Keratinocyte (primary cell): Measurements from ENCODE around the gene KCNK16. TPM values are rescaled to one million over a fixed set of nuclear protein-coding genes. Genes with fewer than 3 reads are reported as not detected.

Experiments
- DNase-seq: peaks from one replicate; pipeline ENCODE4 v3.0.0-alpha.2; 2011; ENCODE audit warnings: low read depth, missing footprints, low spot score
- FAIRE-seq: peaks from 2 replicates; lab custom pipeline; 2011; peaks lifted over from hg19 to GRCh38; lab: Jason Lieb, UNC
- H2AFZ ChIP-seq: 2 replicates; pipeline ENCODE4 v1.6.0; 2012; ENCODE audit warnings: low read length, control low read depth, inconsistent platforms; ENCODE audit not compliant: control insufficient read depth
- H3K27ac ChIP-seq: 2 replicates; pipeline ENCODE4 v1.5.1; 2011; ENCODE audit warnings: low read length; ENCODE audit not compliant: control insufficient read depth, insufficient read depth
- H3K27me3 ChIP-seq: 3 replicates; pipeline ENCODE4 v1.6.0; 2011; ENCODE audit warnings: low read length; ENCODE audit not compliant: control insufficient read depth, insufficient read depth; ENCODE audit errors: extremely low read depth
- H3K36me3 ChIP-seq, 2 experiments: 2 replicates in 1 of 2; 3 replicates in 1 of 2; pipeline ENCODE4 v1.5.1; 2011; ENCODE audit warnings: low read length in 2 of 2, mild to moderate bottlenecking in 1 of 2; ENCODE audit not compliant: control insufficient read depth in 2 of 2, insufficient read depth in 2 of 2; ENCODE audit errors: extremely low read depth in 1 of 2
- H3K4me1 ChIP-seq: 3 replicates; pipeline ENCODE4 v1.5.1; 2011; ENCODE audit warnings: low read length; ENCODE audit not compliant: control insufficient read depth, insufficient read depth; ENCODE audit errors: extremely low read depth
- H3K4me2 ChIP-seq: 3 replicates; pipeline ENCODE4 v1.6.0; 2011; ENCODE audit warnings: low read depth, low read length; ENCODE audit not compliant: control insufficient read depth, insufficient read depth; ENCODE audit errors: extremely low read depth
- H3K4me3 ChIP-seq, 3 experiments: fragments of 200-600 bp in 1 of 3; sonication (generic) in 1 of 3; 2 replicates in 2 of 3; 3 replicates in 1 of 3; pipeline ENCODE4 v1.5.1; 2011 to 2016; ENCODE audit warnings: low read length in 3 of 3, mild to moderate bottlenecking in 3 of 3, control low read depth in 2 of 3, inconsistent platforms in 1 of 3, low read depth in 1 of 3, mixed read lengths in 1 of 3, mixed run types in 1 of 3, moderate library complexity in 1 of 3; ENCODE audit not compliant: control insufficient read depth in 2 of 3, insufficient read depth in 2 of 3; ENCODE audit errors: extremely low read depth in 1 of 3
- H3K79me2 ChIP-seq: 2 replicates; pipeline ENCODE4 v1.6.0; 2012; ENCODE audit warnings: low read length; ENCODE audit not compliant: control insufficient read depth, insufficient read depth
- H3K9ac ChIP-seq: 3 replicates; pipeline ENCODE4 v1.6.0; 2011; ENCODE audit warnings: low read length; ENCODE audit not compliant: control insufficient read depth, insufficient read depth; ENCODE audit errors: extremely low read depth
- H3K9me1 ChIP-seq: 3 replicates; pipeline ENCODE4 v1.6.0; 2011; ENCODE audit warnings: low read length; ENCODE audit not compliant: control insufficient read depth, insufficient read depth; ENCODE audit errors: extremely low read depth
- H3K9me3 ChIP-seq: 2 replicates; pipeline ENCODE4 v1.5.1; 2012; ENCODE audit warnings: low read depth, low read length; ENCODE audit not compliant: control insufficient read depth
- H4K20me1 ChIP-seq: 3 replicates; pipeline ENCODE4 v1.6.0; 2011; ENCODE audit warnings: low read length; ENCODE audit not compliant: control insufficient read depth, insufficient read depth; ENCODE audit errors: extremely low read depth
- CTCF ChIP-seq, 3 experiments: IDR thresholded peaks in 1 of 3; conservative IDR thresholded peaks in 1 of 3; optimal IDR thresholded peaks in 1 of 3; 2 replicates in 2 of 3; 3 replicates in 1 of 3; pipeline versions ENCODE3 to v1.5.1; 2011; ENCODE audit warnings: low read length in 3 of 3, mild to moderate bottlenecking in 3 of 3, moderate library complexity in 2 of 3, control low read depth in 1 of 3, inconsistent platforms in 1 of 3; ENCODE audit not compliant: insufficient read depth in 2 of 3; ENCODE audit errors: extremely low read depth in 1 of 3
- EZH2 ChIP-seq: IDR thresholded peaks from one replicate; pipeline ENCODE4 v1.6.1; 2012; ENCODE audit warnings: inconsistent platforms, mild to moderate bottlenecking, low read length, moderate library complexity
- dilution Hi-C: fragments of 300-500 bp; cut with MboI; formaldehyde crosslinking; loops from one replicate; pipeline ENCODE4 v1.7.0; 2020; ENCODE audit warnings: low sequenced_read_pairs; ENCODE audit not compliant: extremely low pct_ligation_motif_present
- polyA plus RNA-seq, 5 experiments: library from polyadenylated mRNA; depleted of rRNA in 3 of 5; stranded (reverse) in 3 of 5; stranded (forward) in 1 of 5; unstranded in 1 of 5; fragments of >200 nt; gene quantifications; 1 replicate in 1 of 5; 2 replicates in 3 of 5; 3 replicates in 1 of 5; pipeline versions ENCODE4 v1.2.1 to v1.2.3, GENCODE V29; 2011 to 2012; ENCODE audit warnings: missing spikeins in 2 of 5, low read depth in 1 of 5, low replicate concordance in 1 of 5

Gene KCNK16
- polyA plus RNA-seq, 1 donor (not counting 4 experiments of a cell fraction or from before 2014, with no cell fraction given): not detected

- dilution Hi-C loops: no loop called here
- H3K4me3 ChIP-seq: no peak overlapping the region
- TF ChIP-seq CTCF (optimal IDR thresholded peaks at IDR 0.05 in 1 of 3, IDR thresholded peaks at IDR 0.05 in 1 of 3, conservative IDR thresholded peaks at IDR 0.05 in 1 of 3; ENCODE audit: extremely low read depth in 1 of 3, insufficient read depth in 2 of 3, low read length in 3 of 3) (no peak), EZH2 (no peak)
These were observed 28.4 kb upstream of the KCNK16 start for GRCh38 chr6:39350723-39351505.

DNA sequence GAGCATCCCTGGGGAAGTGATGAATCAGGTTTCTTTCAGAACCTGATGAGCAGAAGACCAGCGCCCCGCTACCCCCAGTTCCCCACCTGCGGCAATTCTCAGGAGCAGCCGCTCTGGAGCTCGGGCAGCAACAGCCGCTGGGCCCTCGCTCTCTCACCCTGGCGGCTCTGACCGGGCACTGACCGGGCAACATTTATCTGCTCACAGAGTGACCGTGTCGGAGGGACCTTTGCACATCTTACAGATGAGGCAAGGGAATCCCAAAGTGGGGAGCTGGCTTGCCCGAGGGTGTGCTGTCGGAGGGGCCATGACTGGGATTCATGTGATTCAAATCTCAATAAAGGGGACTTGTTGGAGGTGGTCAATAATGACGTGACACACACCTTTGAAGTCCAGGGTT, 26.2 kb upstream of the KCNK16 start:
- DNase-seq: no peak
- H3K79me2 ChIP-seq: no peaks in the 10 kb centered on the region
- no peak overlapping the region for H3K4me2 ChIP-seq
- no peak for FAIRE-seq
- H3K9me1 ChIP-seq: no peaks in the 10 kb centered on the region
- dilution Hi-C loops: no loop called here
- H2AFZ ChIP-seq: no peak overlapping the region
- no peak for TF ChIP-seq EZH2
- no peak for TF ChIP-seq CTCF (optimal IDR thresholded peaks at IDR 0.05 in 1 of 3, IDR thresholded peaks at IDR 0.05 in 1 of 3, conservative IDR thresholded peaks at IDR 0.05 in 1 of 3; ENCODE audit: extremely low read depth in 1 of 3, insufficient read depth in 2 of 3, low read length in 3 of 3)
- no peak overlapping the region for H3K9ac ChIP-seq
- no peaks in the 10 kb centered on the region for H3K4me1 ChIP-seq
- no peak overlapping the region for H3K4me3 ChIP-seq
- no peaks in the 10 kb centered on the region for H4K20me1 ChIP-seq
- no peak overlapping the region for H3K27ac ChIP-seq
- no peaks in the 10 kb centered on the region for H3K27me3 ChIP-seq
- H3K36me3 ChIP-seq: no peaks in the 10 kb centered on the region
- H3K9me3 ChIP-seq: no peaks in the 10 kb centered on the region

More at GRCh38 chr6:39350723-39351505, 28.4 kb upstream of the KCNK16 start:
- Histone ChIP-seq H3K9me3 (no peaks in the 10 kb centered on the region), H3K4me1 (no peaks in the 10 kb centered on the region), H3K36me3 (no peaks in the 10 kb centered on the region), H3K27ac (no peak overlapping the region), H2AFZ (no peak overlapping the region), H4K20me1 (no peaks in the 10 kb centered on the region), H3K79me2 (no peaks in the 10 kb centered on the region), H3K27me3 (no peaks in the 10 kb centered on the region), H3K4me2 (no peak overlapping the region), H3K9ac (no peak overlapping the region), H3K9me1 (no peaks in the 10 kb centered on the region)
- FAIRE-seq (no peak), DNase-seq (no peak)
